GM06990 (cell line): Measurements from ENCODE around the gene CACNB2.

Source experiments
- DNase-seq: peaks from one replicate; pipeline ENCODE4 v3.0.0-alpha.2; 2011; ENCODE audit not compliant: insufficient read length; ENCODE audit errors: extremely low read depth
- H3K27me3 ChIP-seq: replicated peaks from 2 replicates; pipeline ENCODE4 v1.6.0; 2011; ENCODE audit warnings: low read length; ENCODE audit not compliant: control insufficient read depth, insufficient read depth
- H3K36me3 ChIP-seq: 2 replicates; pipeline ENCODE4 v1.5.1; 2011; ENCODE audit warnings: low read length; ENCODE audit not compliant: control insufficient read depth, insufficient read depth
- H3K4me3 ChIP-seq: replicated peaks from 2 replicates; pipeline ENCODE4 v1.5.1; 2011; ENCODE audit warnings: low read depth, mild to moderate bottlenecking, control low read depth, low read length
- TF ChIP-seq, protein P1 (sequence below): IDR thresholded peaks from 2 replicates; pipeline ENCODE4 v1.5.1; 2011; ENCODE audit warnings: low read length, control low read depth, mild to moderate bottlenecking, inconsistent platforms; ENCODE audit not compliant: insufficient read depth, poor library complexity, severe bottlenecking

Gene CACNB2

DNA sequence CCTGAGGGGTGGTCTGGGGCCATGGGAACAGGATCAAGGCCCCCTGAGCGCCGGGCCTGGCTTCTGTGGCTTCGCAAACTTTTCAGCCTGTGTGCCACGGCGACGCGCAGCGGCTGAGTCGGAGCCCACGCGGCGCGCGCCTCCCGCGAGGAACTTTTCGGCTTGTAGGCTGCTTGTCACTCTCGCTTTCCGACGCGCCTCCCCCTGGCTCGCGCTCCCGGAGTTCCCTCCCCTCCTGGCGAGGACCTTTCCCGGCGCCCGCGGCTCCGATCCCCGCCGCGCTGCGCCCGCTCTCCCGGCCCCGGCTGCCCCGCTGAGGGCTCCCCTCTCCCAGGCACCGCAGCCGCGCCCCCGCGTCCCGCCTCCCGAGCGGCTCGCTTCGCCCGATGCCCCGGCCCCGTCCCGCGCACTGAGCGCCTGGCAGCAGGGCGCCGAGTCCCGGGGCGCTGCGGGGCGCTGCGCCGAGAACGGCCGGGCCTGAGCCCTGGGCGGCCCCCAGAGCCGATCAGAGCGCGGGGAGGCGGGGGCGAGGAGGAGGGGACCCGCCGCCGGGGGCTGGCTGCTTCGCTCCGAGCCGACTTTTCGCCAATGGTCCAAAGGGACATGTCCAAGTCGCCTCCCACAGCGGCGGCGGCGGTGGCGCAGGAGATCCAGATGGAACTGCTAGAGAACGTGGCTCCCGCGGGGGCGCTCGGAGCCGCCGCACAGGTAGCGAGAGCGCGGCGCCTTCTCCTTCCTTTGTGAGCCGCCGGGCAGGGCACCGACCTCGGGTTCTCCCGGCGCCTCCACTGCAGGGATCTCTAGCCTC lies at the start of gene CACNB2:
Gene CACNB2 (plus strand): TSS at position 276 of the 808 bp plus-strand sequence.
- Histone ChIP-seq H3K4me3 (no peak within 1 kb of the TSS), H3K27me3 (no peaks in the 10 kb centered on the region), H3K36me3 (no peaks in the 10 kb centered on the region)
- TF ChIP-seq, protein P1, sequence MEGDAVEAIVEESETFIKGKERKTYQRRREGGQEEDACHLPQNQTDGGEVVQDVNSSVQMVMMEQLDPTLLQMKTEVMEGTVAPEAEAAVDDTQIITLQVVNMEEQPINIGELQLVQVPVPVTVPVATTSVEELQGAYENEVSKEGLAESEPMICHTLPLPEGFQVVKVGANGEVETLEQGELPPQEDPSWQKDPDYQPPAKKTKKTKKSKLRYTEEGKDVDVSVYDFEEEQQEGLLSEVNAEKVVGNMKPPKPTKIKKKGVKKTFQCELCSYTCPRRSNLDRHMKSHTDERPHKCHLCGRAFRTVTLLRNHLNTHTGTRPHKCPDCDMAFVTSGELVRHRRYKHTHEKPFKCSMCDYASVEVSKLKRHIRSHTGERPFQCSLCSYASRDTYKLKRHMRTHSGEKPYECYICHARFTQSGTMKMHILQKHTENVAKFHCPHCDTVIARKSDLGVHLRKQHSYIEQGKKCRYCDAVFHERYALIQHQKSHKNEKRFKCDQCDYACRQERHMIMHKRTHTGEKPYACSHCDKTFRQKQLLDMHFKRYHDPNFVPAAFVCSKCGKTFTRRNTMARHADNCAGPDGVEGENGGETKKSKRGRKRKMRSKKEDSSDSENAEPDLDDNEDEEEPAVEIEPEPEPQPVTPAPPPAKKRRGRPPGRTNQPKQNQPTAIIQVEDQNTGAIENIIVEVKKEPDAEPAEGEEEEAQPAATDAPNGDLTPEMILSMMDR = no peak
- peak; percentile 12 for DNase-seq

DNA sequence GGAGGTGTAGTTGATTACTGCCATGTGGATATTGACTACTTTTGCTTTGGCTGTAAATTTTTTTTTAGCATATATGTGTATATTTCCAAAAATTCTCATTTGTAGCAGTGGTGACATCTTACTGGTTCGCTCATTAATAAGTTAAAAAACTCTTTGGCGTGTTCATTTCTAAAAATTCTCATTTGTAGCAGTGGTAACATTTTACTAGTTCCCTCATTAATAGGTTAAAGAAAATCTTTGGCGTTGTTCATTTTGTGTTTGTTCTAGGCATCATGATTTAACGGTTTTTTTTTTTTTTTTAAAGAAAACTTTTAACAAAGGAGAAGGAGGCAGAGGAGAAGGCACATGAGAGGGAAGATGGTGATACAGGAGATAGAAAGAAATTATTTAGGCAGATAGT lies 45.9 kb upstream of the CACNB2 start:
- H3K36me3 ChIP-seq = no peaks in the 10 kb centered on the region
- no peak overlapping the region for H3K4me3 ChIP-seq
- DNase-seq = no peak
- no peaks in the 10 kb centered on the region; the same call in 1 of the 2 replicates for H3K27me3 ChIP-seq
- TF ChIP-seq, protein P1 = no peak

DNA sequence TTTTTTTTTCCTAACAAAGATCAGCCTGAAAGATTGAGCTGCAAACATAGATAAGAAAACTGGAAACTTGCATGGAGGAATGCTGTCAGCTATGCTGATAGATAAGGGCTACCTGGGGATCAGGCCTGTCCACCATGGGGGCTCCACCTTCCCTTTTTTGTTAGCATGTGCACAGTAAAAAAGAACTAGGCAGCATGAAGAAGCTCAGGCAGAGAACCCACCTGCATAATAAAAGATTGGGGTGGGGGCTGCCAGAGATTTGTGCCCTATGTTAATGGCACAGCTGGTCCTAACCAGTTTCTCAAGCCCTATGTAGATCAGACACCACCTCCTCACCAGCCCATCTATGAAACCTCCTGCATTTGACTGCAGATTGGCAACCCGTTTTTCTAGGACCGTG lies 45.4 kb upstream of the CACNB2 start:
- Histone ChIP-seq H3K4me3 (no peak overlapping the region), H3K27me3 (no peaks in the 10 kb centered on the region; the same call in 1 of the 2 replicates), H3K36me3 (no peaks in the 10 kb centered on the region)
- TF ChIP-seq, protein P1 = no peak
- DNase-seq = no peak

DNA sequence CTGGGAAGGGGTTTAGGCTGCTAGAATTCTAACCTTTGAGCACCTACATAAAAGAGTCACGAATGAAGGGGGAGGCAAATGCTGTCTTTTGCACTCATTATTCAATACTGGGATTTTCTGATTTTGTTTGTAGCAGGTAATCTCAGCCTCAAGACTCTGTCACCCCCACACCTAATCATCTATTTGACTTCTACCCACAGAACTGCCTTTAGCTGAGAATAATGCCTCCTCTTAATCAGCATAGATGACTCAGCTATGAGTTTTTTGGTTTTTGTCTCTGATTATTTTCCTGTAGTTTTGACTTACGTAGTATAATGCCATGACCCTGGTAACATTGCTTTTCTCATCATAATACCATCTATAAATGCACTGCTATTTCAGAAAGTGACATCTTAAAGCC lies 42.7 kb upstream of the CACNB2 start:
- no peak for DNase-seq
- TF ChIP-seq, protein P1 = no peak
- Histone ChIP-seq H3K27me3 (no peaks in the 10 kb centered on the region), H3K36me3 (no peaks in the 10 kb centered on the region), H3K4me3 (no peak overlapping the region)

GRCh38 chr10:18098201-18098600 lies 42.0 kb upstream of the CACNB2 start:
- DNase-seq = no peak
- TF ChIP-seq, protein P1 = no peak
- H3K4me3 ChIP-seq = no peak overlapping the region
- no peaks in the 10 kb centered on the region for H3K27me3 ChIP-seq
- no peaks in the 10 kb centered on the region for H3K36me3 ChIP-seq
